DND-41 (cell line): ENCODE measurements around the gene FKBP1C.

Experiments
- EZH2 ChIP-seq: IDR thresholded peaks from 3 replicates; pipeline ENCODE4 v1.6.1; 2012; ENCODE audit warnings: borderline replicate concordance, low read depth, mild to moderate bottlenecking, moderate library complexity, low read length, inconsistent platforms; ENCODE audit not compliant: severe bottlenecking
- TF ChIP-seq, protein P1 (sequence below): IDR thresholded peaks from 2 replicates; pipeline ENCODE4 v1.5.1; 2012; ENCODE audit warnings: borderline replicate concordance, low read length, moderate library complexity, mild to moderate bottlenecking; ENCODE audit not compliant: poor library complexity, severe bottlenecking; ENCODE audit errors: extremely low read depth

DNA sequence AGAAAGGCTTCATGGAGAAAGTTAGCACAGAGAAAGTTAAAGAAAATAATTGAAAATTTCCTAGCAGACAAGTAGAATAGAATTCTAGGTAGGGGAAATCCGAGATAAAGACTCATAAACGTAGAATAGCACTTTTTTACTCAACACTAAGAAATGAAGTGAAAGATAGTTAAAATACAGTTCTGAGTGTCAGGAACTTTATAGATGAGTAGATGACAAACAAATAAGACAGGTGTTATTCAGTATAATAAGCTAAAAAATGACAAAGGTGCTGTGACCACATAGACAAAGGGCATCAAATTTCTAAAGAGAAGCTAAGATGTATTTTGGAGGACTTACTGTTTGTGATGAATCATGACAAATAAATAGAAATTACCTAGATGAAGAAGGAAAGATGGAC is 12.9 kb downstream of the FKBP1C start:
- TF ChIP-seq, protein P1, sequence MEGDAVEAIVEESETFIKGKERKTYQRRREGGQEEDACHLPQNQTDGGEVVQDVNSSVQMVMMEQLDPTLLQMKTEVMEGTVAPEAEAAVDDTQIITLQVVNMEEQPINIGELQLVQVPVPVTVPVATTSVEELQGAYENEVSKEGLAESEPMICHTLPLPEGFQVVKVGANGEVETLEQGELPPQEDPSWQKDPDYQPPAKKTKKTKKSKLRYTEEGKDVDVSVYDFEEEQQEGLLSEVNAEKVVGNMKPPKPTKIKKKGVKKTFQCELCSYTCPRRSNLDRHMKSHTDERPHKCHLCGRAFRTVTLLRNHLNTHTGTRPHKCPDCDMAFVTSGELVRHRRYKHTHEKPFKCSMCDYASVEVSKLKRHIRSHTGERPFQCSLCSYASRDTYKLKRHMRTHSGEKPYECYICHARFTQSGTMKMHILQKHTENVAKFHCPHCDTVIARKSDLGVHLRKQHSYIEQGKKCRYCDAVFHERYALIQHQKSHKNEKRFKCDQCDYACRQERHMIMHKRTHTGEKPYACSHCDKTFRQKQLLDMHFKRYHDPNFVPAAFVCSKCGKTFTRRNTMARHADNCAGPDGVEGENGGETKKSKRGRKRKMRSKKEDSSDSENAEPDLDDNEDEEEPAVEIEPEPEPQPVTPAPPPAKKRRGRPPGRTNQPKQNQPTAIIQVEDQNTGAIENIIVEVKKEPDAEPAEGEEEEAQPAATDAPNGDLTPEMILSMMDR = no peak
- no peak for TF ChIP-seq EZH2
